RWPE2 (cell line): ENCODE measurements around the gene LRP1B.

ENCODE experiments used
- ATAC-seq: fragments of 200-7000 bp; cut with Tn5 transposase; 3 replicates; pipeline ENCODE4 v1.9.1; 2021; ENCODE audit warnings: low read depth
- DNase-seq: peaks from one replicate; pipeline ENCODE4 v3.0.0-alpha.2; 2020; ENCODE audit warnings: low spot score
- H3K27ac ChIP-seq: fragments of 450-650 bp; 2 replicates; pipeline ENCODE4 v1.5.1; 2017; ENCODE audit warnings: mild to moderate bottlenecking; ENCODE audit not compliant: poor library complexity, severe bottlenecking
- H3K27me3 ChIP-seq: fragments of 250-450 bp; sonication (Bioruptor Pico); 2 replicates; pipeline ENCODE4 v1.5.1; 2021; ENCODE audit warnings: mild to moderate bottlenecking, moderate library complexity; ENCODE audit not compliant: insufficient read depth, poor library complexity, severe bottlenecking
- H3K36me3 ChIP-seq: fragments of 250-450 bp; sonication (Bioruptor Pico); 2 replicates; pipeline ENCODE4 v1.5.1; 2020; ENCODE audit warnings: low read depth, mild to moderate bottlenecking, moderate library complexity
- H3K4me1 ChIP-seq: fragments of 250-450 bp; sonication (Bioruptor Pico); 2 replicates; pipeline ENCODE4 v1.5.1; 2021; ENCODE audit warnings: mild to moderate bottlenecking, moderate library complexity; ENCODE audit not compliant: insufficient read depth, poor library complexity, severe bottlenecking
- H3K4me3 ChIP-seq: fragments of 250-450 bp; sonication (Bioruptor Pico); 2 replicates; pipeline ENCODE4 v1.5.1; 2021; ENCODE audit warnings: mild to moderate bottlenecking, moderate library complexity; ENCODE audit not compliant: severe bottlenecking
- H3K9me3 ChIP-seq: fragments of 250-450 bp; sonication (Bioruptor Pico); 2 replicates; pipeline ENCODE4 v1.5.1; 2021; ENCODE audit warnings: mild to moderate bottlenecking, moderate library complexity; ENCODE audit not compliant: severe bottlenecking
- CTCF ChIP-seq: fragments of 450-650 bp; IDR thresholded peaks from one replicate; pipeline ENCODE4 v1.5.1; 2017; ENCODE audit warnings: mild to moderate bottlenecking, moderate library complexity; ENCODE audit not compliant: poor library complexity, severe bottlenecking

Gene LRP1B

GRCh38 chr2:141063406-141063805, 1067.4 kb downstream of the LRP1B start:
- Histone ChIP-seq H3K4me1 (no peaks in the 10 kb centered on the region), H3K27me3 (peaks cover 3% of the 10 kb centered on the region), H3K27ac (no peak overlapping the region), H3K9me3 (no peaks in the 10 kb centered on the region), H3K4me3 (no peak overlapping the region), H3K36me3 (no peaks in the 10 kb centered on the region)
- DNase-seq: no peak
- TF ChIP-seq CTCF: no peak
- no peak for ATAC-seq

GRCh38 chr2:141062443-141062842, 1068.4 kb downstream of the LRP1B start:
- H3K27me3 ChIP-seq: peaks cover 3% of the 10 kb centered on the region
- H3K4me1 ChIP-seq: no peaks in the 10 kb centered on the region
- H3K36me3 ChIP-seq: no peaks in the 10 kb centered on the region
- no peak for DNase-seq
- H3K27ac ChIP-seq: no peak overlapping the region
- no peak for TF ChIP-seq CTCF
- ATAC-seq: no peak
- H3K9me3 ChIP-seq: no peaks in the 10 kb centered on the region
- no peak overlapping the region for H3K4me3 ChIP-seq

GRCh38 chr2:141062031-141062430, 1068.8 kb downstream of the LRP1B start:
- Histone ChIP-seq H3K36me3 (no peaks in the 10 kb centered on the region), H3K27me3 (peaks cover 3% of the 10 kb centered on the region), H3K4me1 (no peaks in the 10 kb centered on the region), H3K4me3 (no peak overlapping the region), H3K9me3 (no peaks in the 10 kb centered on the region), H3K27ac (no peak overlapping the region)
- no peak for DNase-seq
- no peak for TF ChIP-seq CTCF
- no peak for ATAC-seq

GRCh38 chr2:141058556-141058955, 1072.3 kb downstream of the LRP1B start:
- no peak for TF ChIP-seq CTCF
- ATAC-seq: no peak
- Histone ChIP-seq H3K27ac (no peak overlapping the region), H3K27me3 (peaks cover 3% of the 10 kb centered on the region), H3K4me1 (peaks cover 8% of the 10 kb centered on the region), H3K4me3 (no peak overlapping the region), H3K9me3 (no peaks in the 10 kb centered on the region), H3K36me3 (no peaks in the 10 kb centered on the region)
- DNase-seq: no peak

GRCh38 chr2:141055531-141055930, 1075.3 kb downstream of the LRP1B start:
- Histone ChIP-seq H3K27me3 (no peaks in the 10 kb centered on the region), H3K9me3 (no peaks in the 10 kb centered on the region), H3K36me3 (no peaks in the 10 kb centered on the region), H3K4me1 (peaks cover 8% of the 10 kb centered on the region), H3K4me3 (no peak overlapping the region), H3K27ac (no peak overlapping the region)
- TF ChIP-seq CTCF: no peak
- no peak for DNase-seq
- peak; percentile 79 for ATAC-seq
